A549 (cell line): ENCODE data around the gene MRAP2.

Experiments
- CBX2 ChIP-seq: fragments of 200-600 bp; sonication (generic); IDR thresholded peaks from 2 replicates; pipeline ENCODE4 v1.6.1; 2016; ENCODE audit warnings: low read depth, mild to moderate bottlenecking, borderline replicate concordance
- CEBPB ChIP-seq, 2 experiments: fragments of >200 bp in 1 of 2; sonication (Bioruptor Twin) in 1 of 2; formaldehyde crosslinking in 1 of 2; IDR thresholded peaks; 2 replicates each; pipeline ENCODE4 v1.6.1; 2012 to 2016
- EP300 ChIP-seq, 2 experiments: fragments of >200 bp; sonication (Bioruptor Twin); formaldehyde crosslinking; IDR thresholded peaks; 2 replicates in 1 of 2; 3 replicates in 1 of 2; pipeline ENCODE4 v1.6.1; 2016 to 2017
- JUNB ChIP-seq: fragments of >200 bp; sonication (Bioruptor Twin); formaldehyde crosslinking; IDR thresholded peaks from 2 replicates; pipeline ENCODE4 v1.6.1; 2016
- MAX ChIP-seq: IDR thresholded peaks from 2 replicates; pipeline ENCODE4 v1.6.1; 2012
- NFE2L2 ChIP-seq: fragments of 150-350 bp; conservative IDR thresholded peaks from 2 replicates; pipeline ENCODE4 v1.6.1; 2014; ENCODE audit warnings: low read length
- RCOR1 ChIP-seq: fragments of 150-350 bp; IDR thresholded peaks from 2 replicates; pipeline ENCODE4 v1.6.1; 2014; ENCODE audit warnings: antibody characterized with exemption, low read length, low read depth
- REST ChIP-seq: fragments of 200-600 bp; sonication (generic); IDR thresholded peaks from 2 replicates; pipeline ENCODE4 v1.6.1; 2016; ENCODE audit warnings: antibody characterized with exemption, mild to moderate bottlenecking, moderate library complexity
- RFX5 ChIP-seq: fragments of 450-650 bp; IDR thresholded peaks from 2 replicates; pipeline ENCODE4 v1.7.1; 2014; ENCODE audit warnings: antibody characterized with exemption, mild to moderate bottlenecking, moderate library complexity
- SREBF2 ChIP-seq: fragments of 450-650 bp; IDR thresholded peaks from 2 replicates; pipeline ENCODE4 v1.6.1; 2014; ENCODE audit warnings: mild to moderate bottlenecking, moderate library complexity
- USF2 ChIP-seq: fragments of 450-650 bp; IDR thresholded peaks from 2 replicates; pipeline ENCODE4 v1.6.1; 2014; ENCODE audit warnings: antibody characterized with exemption
- TF ChIP-seq, protein P1 (sequence below): fragments of >200 bp; sonication (Bioruptor Twin); formaldehyde crosslinking; IDR thresholded peaks from 3 replicates; pipeline ENCODE4 v1.5.1; 2016

GRCh38 chr6:83985715-83986114 lies 47.9 kb upstream of the MRAP2 start:
- TF ChIP-seq NFE2L2 (no peak), RFX5 (no peak), USF2 (no peak), CBX2 (no peak), SREBF2 (no peak), EP300 (IDR thresholded peaks at IDR 0.05) (no peak), CEBPB (IDR thresholded peaks at IDR 0.05) (no peak), RCOR1 (no peak), JUNB (no peak), MAX (no peak), REST (no peak)
- TF ChIP-seq, protein P1, sequence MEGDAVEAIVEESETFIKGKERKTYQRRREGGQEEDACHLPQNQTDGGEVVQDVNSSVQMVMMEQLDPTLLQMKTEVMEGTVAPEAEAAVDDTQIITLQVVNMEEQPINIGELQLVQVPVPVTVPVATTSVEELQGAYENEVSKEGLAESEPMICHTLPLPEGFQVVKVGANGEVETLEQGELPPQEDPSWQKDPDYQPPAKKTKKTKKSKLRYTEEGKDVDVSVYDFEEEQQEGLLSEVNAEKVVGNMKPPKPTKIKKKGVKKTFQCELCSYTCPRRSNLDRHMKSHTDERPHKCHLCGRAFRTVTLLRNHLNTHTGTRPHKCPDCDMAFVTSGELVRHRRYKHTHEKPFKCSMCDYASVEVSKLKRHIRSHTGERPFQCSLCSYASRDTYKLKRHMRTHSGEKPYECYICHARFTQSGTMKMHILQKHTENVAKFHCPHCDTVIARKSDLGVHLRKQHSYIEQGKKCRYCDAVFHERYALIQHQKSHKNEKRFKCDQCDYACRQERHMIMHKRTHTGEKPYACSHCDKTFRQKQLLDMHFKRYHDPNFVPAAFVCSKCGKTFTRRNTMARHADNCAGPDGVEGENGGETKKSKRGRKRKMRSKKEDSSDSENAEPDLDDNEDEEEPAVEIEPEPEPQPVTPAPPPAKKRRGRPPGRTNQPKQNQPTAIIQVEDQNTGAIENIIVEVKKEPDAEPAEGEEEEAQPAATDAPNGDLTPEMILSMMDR: no peak
